ENCODE data around the gene FARP1.

FARP1 gene

GRCh38 chr13:98370261-98370660 lies 227.4 kb downstream of the FARP1 start:
- DNase-seq, result no peak

DNA sequence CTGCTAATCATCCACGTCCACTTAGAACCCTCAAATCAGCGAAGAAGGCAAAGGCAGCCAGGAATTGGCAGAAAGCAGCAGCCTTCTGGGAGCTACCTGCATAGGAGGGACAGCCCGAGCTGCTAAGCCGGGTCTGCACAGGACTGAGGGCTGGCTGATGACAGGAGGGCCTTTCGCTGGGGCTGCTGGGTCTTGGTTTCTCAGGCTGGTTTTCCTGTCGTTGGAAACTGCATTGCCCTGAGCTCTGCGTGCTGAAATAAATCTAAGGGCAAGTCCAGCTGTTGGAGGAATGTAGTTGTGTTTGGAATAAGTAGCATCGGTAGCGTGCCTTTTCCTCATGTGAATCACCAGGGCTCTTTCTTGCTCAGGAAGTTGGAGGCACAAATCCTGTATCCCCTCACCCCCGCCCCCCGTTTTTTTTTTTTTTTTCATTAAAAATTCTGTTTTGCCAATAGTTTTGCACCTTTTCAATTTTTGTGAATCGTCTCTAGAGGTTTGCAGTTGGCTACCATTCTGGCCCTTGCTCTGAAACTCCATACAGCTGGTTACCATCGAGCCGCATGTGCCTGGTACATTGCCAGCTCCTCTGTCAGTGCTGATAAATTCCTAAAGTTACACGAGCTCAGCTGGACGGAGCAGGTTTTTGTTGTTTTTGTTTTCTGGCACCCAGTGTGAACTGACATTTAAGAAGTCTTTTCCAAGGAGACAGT lies 228.1 kb downstream of the FARP1 start:
- DNase-seq, result no peak

DNA sequence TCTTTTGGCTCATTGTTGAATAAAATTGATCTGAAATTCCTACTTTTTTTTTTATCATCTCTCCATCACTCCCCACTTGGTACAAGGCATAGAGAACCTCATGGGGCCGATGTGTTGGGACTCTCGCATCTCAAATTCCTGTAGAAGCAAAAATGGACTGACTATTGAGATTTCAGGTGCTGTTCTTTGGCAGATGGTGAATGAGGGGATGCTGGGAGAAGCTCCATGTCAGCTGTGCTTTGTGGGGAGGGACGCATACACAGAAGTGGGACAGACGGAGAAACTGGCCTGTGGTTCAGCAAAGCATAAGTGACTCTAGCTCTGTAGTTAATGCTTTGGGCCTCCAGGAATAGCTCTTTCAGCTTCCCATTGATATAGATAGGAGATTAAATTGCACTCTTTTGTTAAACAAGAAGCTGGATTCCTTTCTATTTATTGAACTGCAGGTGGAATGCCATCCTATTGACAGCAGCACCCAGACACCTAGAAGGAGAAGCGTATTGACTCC lies 228.7 kb downstream of the FARP1 start:
- no peak for DNase-seq

GRCh38 chr13:98372876-98373275 lies 230.0 kb downstream of the FARP1 start:
- DNase-seq, result no peak

DNA sequence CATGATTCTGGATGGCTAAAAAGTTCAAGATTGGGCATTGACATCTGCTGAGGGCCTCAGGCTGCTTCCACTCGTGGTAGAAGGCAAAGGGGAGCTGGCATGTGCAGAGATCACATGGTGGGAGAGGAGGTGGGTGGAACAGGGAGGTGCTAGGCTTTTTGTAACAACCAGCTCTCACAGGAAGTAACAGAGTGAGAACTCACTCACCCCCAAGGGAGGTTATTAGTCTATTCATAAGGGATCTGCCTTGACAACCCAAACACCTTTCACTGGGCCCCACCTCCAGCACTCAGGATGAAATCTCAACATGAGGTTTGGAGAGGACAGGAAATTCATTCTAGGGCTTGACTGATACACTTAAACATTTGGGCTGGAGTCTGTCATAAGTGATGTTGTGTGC lies 231.9 kb downstream of the FARP1 start:
- DNase-seq, result no peak

GRCh38 chr13:98377635-98378378 lies 234.9 kb downstream of the FARP1 start:
- no peak for DNase-seq

DNA sequence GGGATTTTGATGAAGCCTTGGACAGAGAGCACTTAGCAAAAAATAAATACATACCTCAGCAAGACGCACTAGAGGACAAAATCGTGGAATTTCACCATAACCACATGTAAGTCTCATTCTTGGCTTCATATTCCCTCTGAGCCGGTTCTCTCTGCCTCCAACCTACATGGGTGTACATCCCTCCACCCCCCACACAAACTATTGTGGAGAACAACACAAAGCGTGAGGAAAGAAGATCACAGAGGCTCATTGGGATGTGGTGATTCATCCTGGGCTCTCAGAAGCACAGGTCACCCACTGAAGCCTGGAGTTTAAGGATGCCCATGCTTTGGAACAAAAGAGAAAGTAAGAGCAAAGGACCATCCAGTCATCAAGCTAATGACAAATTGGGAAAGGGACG lies 241.8 kb downstream of the FARP1 start:
- DNase-seq, result no peak

- no peak for DNase-seq
These were observed 242.7 kb downstream of the FARP1 start for GRCh38 chr13:98385606-98386005.

DNA sequence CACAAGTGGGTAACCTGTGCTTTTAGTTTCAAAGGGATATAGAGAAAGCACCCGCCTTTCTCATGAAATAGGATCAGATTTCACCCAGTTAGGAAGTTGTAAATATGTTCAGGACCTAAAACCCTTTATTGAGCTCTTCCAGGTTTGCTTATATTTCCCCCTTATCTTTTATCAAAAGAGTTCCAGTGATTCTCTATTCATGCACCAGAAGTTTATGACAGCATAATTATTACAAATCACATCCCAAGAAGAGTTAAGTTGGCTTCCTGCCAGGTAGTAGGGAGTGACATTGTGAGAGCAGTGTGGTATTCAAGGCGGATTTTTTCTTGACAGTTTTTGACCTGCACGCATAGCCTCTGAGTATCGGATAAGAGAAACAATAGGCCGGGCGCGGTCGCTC lies 243.7 kb downstream of the FARP1 start:
- DNase-seq, result no peak

GRCh38 chr13:98389319-98389718 lies 246.4 kb downstream of the FARP1 start:
- DNase-seq, result no peak

GRCh38 chr13:98390086-98390715 lies 247.3 kb downstream of the FARP1 start:
- no peak for DNase-seq

GRCh38 chr13:98393873-98394272 lies 251.0 kb downstream of the FARP1 start:
- DNase-seq, result no peak

DNA sequence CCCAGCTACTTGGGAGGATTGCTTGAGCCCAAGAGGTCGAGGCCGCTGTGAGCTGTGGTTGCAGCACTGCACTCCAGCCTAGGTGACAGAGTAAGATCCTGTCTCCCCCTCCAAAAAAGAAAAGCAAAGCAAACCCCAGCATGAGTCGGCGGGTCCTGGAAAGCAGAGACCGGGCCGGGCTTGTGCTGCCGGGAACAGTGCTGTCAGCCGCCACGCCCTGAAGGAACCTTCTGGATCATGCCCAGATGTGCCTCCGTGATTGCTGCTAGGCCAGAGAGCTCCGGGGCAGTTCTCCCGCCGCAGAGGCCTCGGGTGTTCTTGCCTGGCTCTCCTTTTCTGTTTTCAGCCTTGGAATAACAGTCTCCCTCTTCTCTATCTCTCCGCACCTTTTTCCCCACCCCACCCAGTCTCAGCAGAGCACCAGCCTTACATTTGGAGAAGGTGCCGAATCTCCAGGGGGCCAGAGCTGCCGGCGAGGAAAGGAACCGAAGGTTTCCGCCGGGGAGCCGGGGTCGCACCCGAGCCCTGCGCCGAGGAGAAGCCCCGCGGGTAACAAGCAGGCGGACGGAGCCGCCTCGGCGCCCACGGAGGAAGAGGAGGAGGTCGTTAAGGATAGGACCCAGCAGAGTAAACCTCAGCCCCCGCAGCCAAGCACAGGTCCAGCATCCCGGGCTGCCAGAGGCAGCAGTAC lies 252.1 kb downstream of the FARP1 start:
- DNase-seq, result no peak

GRCh38 chr13:98396071-98396710 lies 253.3 kb downstream of the FARP1 start:
- no peak for DNase-seq

DNA sequence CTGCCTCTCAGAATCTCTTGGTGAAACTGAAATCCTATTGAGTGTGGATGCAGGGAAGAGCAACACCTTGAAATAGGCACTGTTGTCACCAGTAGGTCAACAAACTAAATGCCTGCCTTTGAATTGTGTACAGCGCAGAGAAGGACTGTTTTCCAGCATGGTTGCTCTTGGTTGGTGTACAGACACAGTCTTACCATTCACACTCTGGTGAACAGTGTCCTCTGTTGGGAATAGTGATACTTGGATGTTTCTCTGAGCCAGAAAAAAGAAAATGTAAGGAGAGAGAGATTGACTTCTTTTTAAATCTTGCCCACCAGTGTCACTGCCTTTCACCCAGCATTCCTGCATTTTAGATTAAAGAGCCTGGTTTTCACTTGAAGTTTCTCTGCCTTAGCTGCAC lies 254.3 kb downstream of the FARP1 start:
- no peak for DNase-seq

DNA sequence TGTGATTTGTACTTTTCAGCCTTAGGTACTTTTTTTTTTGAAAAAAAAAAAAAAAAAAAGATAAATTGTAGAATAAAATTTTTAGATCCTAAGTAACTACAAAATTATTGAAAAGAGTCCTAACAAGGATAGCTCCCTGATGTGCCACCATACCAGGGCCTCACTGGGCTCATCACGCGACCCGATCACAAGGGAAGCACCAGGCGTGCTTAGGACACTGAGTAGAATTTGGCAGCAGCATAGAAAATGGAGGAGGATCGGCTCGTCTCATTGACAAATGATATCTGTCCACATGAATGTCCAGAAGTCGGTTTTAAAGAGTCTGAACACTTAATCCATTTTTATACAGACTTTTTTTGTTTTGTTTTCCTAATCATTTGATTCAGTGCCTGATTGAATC lies 255.0 kb downstream of the FARP1 start:
- DNase-seq, result no peak

GRCh38 chr13:98398581-98398980 lies 255.7 kb downstream of the FARP1 start:
- DNase-seq, result no peak

- no peak for DNase-seq
These were observed 256.9 kb downstream of the FARP1 start for GRCh38 chr13:98399756-98400155.

DNA sequence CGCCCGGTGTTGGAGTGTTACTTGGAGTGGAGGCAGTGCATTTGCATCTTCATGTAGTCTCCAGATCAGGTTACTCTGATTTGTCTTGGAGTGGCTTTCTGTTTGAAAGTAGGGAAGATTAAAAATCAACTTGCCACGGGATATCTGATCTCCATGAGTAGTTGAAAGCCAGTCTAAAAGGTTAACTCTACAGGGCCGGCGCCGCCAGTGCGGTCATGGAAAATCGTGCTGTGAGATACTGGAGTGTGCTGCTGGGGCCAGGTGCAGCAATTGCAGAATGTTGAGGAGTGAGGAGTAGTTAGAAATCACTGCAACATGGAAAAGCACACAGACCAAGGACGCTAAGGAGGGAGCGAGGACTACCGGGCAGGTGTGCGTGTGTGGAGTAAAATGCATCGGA lies 259.0 kb downstream of the FARP1 start:
- DNase-seq, result no peak

GRCh38 chr13:98403076-98403475 lies 260.2 kb downstream of the FARP1 start:
- no peak for DNase-seq

DNA sequence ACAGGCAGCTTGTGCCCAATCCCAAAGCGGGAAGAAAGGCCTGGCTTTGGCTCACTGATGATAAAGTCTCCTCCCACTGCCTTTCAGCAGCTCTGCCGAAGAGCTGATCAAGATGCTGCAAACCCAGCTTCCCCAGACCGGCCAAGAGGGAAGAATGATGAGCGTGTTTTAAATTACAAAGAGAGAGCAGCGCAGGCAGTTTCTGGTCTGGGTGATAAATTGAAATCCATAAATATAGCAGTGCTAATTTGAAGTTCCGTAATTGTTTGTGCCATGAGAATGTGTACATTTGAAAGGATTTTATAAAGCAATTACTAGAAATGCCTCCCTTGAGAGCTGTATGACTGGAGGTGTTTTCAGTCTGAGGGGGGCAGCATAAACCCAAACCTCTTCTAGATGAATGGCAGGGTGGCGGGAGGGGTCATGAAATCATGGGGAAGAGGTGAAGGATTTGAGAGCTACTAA lies 262.2 kb downstream of the FARP1 start:
- no peak for DNase-seq

DNA sequence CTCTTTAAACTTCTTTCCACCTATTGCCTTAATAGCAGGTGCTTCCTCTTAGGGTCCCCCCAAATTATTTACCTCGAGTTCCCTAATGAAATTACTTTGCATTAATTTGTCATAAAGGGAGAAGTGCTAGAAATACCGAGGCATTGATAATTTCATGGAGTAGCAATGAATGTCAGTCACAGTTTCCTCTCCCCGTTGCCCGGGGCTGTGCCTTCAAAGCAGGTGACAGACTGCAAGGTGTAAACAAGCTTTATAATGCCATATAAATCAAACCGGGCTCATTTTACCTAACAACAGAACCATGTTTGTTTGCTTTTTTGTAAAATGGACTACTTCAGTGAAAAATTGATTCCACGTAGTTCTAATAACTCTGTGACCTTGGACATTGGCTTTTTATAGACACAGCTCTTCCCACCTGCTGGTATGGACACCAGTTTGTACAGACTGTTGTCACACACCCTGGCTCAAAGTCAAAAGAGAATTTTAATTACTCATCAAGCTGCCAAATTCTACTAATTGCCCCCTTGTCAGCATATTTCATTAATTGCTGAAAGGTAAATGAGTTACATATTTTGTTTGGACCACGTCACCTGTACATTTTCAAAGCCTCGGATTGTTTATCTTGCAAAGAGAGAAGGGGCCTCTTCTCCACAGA lies 262.9 kb downstream of the FARP1 start:
- DNase-seq, result no peak

Measured in activated CD4-positive, alpha-beta T cell treated with anti-CD3 and anti-CD28 coated beads for 48 hours (primary cell).